HG03280 (cell line): Measurements from ENCODE around the gene TNFAIP8L3.
"Not testable (repeated sequence)": the region's sequence is repeated elsewhere in the genome, so short reads cannot be mapped to it uniquely, and the experiment has no call there.

Experiments used
- ATAC-seq: cut with Tn5 transposase; IDR thresholded peaks from one replicate; pipeline ENCODE4 v1.9.1; 2021; ENCODE audit warnings: mild to moderate bottlenecking, moderate library complexity; ENCODE audit not compliant: unreplicated experiment

Gene TNFAIP8L3

GRCh38 chr15:51065261-51065660 is 29.4 kb downstream of the TNFAIP8L3 start:
- ATAC-seq: no peak

- no peak for ATAC-seq
These were observed 32.0 kb downstream of the TNFAIP8L3 start for GRCh38 chr15:51062736-51063135.

GRCh38 chr15:51060030-51060673 is 34.6 kb downstream of the TNFAIP8L3 start:
- no peak for ATAC-seq

- no peak for ATAC-seq
These were observed 40.2 kb downstream of the TNFAIP8L3 start for GRCh38 chr15:51054535-51054934.

- no peak for ATAC-seq
These were observed 41.1 kb downstream of the TNFAIP8L3 start for GRCh38 chr15:51053571-51053970.

GRCh38 chr15:51051776-51052175 is 42.9 kb downstream of the TNFAIP8L3 start:
- ATAC-seq: no peak

GRCh38 chr15:51049081-51049480 is 45.6 kb downstream of the TNFAIP8L3 start:
- no peak for ATAC-seq

GRCh38 chr15:51048308-51048707 is 46.4 kb downstream of the TNFAIP8L3 start:
- ATAC-seq: no peak

- no peak for ATAC-seq
These were observed 47.8 kb downstream of the TNFAIP8L3 start for GRCh38 chr15:51046799-51047449.

GRCh38 chr15:51046016-51046415 is 48.7 kb downstream of the TNFAIP8L3 start:
- no peak for ATAC-seq

- no peak for ATAC-seq
These were observed 50.5 kb downstream of the TNFAIP8L3 start for GRCh38 chr15:51044037-51044727.

GRCh38 chr15:51038974-51039319 is 55.8 kb downstream of the TNFAIP8L3 start:
- ATAC-seq: no peak

- no peak for ATAC-seq
These were observed 56.3 kb downstream of the TNFAIP8L3 start for GRCh38 chr15:51038162-51038973.

- ATAC-seq: not testable (repeated sequence)
These were observed 57.2 kb downstream of the TNFAIP8L3 start for GRCh38 chr15:51037474-51037873.

GRCh38 chr15:51030649-51031316 is 63.9 kb downstream of the TNFAIP8L3 start:
- ATAC-seq: no peak

GRCh38 chr15:51025454-51025846 is 69.3 kb downstream of the TNFAIP8L3 start:
- ATAC-seq: no peak

GRCh38 chr15:51024735-51025453 is 69.8 kb downstream of the TNFAIP8L3 start:
- ATAC-seq: no peak

GRCh38 chr15:51023499-51023898 is 71.2 kb downstream of the TNFAIP8L3 start:
- no peak for ATAC-seq

- no peak for ATAC-seq
These were observed 72.5 kb downstream of the TNFAIP8L3 start for GRCh38 chr15:51022206-51022605.

- ATAC-seq: no peak
These were observed 78.1 kb downstream of the TNFAIP8L3 start for GRCh38 chr15:51016615-51017014.
